Activated CD4-positive, alpha-beta T cell treated with anti-CD3 and anti-CD28 coated beads, Interleukin-2, Interleukin-4, amounts not matched to agents 100 ng/mL and 50 ng/mL, durations not matched to agents 16 hours and 8 hours (primary cell): ENCODE measurements around the gene SLC15A3.
A peak's percentile ranks its signal among the peaks of the same experiment; 100 is the strongest.
"Not testable (repeated sequence)": the region's sequence is repeated elsewhere in the genome, so short reads cannot be mapped to it uniquely, and the experiment has no call there.

Source experiments
- DNase-seq: peaks from one replicate; pipeline ENCODE4 v3.0.0-alpha.2; 2020; ENCODE audit warnings: low spot score

The SLC15A3 gene

DNA sequence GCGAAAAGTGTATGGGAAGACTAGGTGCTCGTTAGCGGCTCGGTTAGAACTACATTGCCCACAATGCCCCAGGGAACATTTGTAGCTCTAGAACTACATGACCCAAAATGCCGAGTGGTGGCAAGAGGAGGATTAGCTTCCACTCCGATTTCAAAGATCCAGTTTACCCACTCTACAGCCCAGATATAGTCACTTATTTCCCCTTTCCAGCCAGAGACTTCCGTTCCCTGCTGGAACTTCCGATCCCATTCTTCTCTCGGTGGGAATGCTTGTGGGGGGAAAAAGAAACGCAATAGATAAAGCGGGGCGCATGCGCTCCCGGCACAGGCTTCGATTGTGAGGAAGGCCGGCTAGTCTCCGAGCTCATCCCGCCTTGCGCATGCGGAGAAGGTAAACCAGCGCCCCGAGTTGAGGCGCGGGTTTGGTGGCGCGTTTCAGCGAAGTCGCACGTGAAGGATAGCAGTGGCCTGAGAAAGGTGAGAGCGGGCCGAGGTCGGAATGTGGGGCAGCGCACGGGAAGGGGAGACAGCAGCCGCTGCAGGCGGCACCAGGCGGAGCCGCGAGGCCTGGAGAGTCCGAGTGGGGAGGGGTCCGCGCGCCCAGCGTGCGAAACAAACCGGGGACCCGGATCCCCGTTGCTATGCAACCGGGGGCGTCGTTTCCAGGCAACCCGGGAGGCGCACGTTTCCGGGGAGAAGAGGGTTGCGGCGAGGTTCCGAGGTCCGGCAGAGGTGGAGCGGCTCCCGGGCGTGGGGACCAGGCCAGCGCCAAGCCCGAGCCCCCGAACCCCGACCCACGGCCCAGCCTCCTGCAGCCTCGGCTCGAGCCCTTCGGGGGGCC lies 38.0 kb downstream of the SLC15A3 start, which contains the start of gene TMEM109:
Gene TMEM109 (plus strand): TSS at position 366 of the 840 bp plus-strand sequence. CDS start 5,536 bp downstream, outside the sequence.
- DNase-seq, result peak; percentile 91

DNA sequence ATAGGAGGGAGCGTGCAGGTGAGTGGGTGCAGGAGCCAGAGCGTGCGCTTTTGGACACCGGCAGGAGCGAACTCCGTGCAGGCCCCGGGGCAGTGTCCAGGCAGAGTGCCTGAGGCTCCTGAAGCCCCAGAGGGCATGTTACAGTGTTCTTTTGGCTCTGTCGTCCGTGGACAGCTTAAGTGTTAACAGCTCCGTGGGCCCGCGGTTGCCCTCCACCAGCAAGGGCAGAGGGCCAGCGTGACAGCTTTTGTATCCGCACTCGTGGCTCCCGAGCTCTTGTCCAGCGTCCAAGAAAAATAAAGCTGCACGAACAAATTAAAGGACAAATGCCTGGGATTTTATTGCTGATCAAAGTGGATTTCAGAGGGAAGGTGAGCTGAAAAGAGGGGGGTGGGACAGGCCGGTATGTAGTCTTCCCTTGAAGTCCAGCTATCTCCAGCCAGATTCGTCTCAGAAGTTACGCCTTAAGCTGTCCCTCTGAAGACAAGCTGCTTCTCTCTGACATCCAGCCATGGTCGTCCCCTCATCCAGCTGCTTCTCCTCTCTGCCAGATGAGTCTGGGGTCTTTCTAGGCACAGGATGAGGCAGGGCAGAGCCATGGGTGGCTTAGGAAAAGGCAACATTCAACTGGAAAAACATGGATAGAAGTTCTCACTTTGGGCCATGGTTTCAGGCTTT lies 39.0 kb downstream of the SLC15A3 start:
- no peak for DNase-seq

DNA sequence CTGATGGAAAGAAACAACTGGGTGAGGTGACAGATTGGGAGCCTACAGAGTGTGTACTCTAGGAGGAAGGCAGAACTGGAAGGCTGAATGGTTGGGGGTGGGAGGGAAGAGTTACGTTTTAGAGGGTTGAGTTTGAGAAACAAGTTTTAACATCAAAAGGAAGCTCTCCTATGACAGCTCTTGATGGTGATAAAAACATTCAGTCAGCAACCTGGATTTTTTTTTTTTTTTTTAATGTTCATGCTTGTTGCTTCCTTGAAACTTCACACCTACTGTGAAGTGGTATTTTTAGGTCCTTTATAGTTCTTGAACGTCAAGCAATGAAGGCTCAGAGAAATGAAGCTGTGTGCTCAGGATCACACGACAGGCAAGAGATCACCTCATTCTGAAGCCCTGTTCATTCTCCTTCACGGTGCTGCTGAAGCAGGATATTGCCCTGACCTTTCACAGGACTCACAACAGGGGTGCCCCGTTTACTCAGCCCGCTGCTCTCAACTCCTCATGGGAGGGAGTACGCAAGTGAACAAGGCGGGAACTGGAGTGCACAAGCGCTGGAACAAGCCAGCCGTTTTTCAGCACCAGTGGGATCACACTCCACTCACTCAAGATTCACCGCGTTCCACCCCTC lies 39.6 kb downstream of the SLC15A3 start:
- no peak for DNase-seq

DNA sequence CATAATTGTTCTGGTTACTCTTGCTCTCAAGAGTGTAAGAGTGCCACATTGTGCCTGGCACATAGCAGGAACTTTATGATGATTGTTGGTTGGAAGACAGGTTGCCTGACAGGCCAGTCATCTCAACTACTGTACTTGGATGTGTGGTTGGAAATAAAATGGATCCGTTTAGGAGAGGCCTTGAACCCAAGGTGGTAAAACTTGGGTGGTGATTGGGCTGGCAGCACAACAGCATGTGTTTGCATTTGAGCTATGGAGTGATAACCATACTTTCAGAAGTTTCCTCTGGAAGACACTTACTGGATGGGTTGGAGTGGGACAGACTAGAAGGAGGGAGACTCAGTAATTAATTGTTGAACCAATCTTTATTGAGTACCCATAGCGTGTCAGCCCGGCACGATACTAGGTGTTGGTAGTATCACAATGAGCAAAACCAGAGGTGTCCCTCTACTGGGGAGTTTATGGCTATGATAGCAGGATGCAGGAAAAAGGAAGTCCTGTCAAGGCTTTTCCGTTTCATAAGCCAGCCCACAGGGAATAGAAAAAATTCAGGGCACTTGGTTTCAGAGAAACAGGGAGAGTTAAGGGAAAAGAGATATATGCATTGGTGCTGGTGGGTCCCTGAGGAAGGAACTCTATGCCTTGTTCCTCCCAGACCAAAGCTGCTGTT lies 41.1 kb downstream of the SLC15A3 start:
- DNase-seq, result no peak

DNA sequence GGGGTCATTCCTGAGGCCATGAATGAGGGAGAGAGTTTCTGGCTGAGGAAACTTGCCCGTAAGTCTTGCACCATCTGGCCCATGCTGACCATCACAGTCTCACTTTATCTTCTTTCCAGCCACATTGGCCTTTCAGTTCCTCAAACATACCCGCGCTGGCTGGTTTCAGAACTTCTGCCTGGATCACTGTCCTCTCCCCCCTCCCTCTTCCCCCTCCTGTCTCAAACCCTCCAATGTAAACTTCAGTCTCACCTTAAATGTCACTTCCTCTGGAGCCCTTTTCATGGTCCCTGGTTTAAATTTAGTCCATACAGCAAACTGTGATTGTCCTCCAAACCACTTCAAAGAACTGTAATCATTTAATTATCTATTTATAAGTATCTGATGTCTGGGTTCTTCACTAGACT lies 41.7 kb downstream of the SLC15A3 start:
- DNase-seq, result no peak

DNA sequence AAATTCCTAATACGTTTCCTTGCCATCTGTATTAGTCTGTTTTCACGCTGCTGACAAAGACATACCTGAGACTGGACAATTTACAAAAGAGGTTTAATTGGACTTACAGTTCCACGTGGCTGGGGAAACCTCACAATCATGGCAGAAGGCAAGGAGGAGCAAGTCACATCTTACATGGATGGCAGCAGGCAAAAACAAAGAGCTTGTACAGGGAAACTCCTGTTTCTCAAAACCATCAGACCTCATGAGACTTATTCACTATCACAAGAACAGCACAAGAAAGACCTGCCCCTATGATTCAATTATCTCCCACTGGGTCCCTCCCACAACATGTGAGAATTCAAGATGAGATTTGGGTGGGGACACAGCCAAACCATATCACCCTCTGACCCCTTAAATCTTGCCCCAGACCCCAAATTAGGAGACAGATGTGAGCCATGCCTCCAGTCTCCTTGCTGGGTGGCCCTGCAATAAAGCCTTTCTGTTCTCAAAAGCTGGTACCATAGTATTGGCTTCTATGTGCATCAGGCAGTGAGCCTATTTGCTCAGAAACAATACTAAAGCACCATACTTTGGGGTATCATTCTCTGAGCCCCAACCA lies 42.2 kb downstream of the SLC15A3 start:
- DNase-seq, result not testable (repeated sequence)

DNA sequence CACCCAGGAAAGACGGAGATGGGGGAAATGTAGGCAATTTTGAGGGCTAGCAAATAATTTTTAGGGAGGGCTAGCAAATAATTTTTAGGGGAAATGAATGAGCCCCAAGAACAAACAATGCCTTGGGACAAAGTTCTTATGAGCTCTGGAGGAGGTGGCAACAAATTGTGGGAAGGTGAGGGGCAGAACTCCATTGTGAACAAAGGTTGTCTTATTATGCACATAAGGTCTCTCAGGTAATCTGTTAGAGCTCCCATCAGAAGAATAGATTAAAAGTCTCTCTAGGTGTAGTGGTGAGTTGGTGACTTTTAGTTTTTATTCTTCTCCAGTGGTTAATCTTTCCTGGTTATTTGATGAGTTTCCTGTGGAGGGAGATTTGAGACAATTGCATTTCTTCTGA lies 43.2 kb downstream of the SLC15A3 start:
- no peak for DNase-seq

DNA sequence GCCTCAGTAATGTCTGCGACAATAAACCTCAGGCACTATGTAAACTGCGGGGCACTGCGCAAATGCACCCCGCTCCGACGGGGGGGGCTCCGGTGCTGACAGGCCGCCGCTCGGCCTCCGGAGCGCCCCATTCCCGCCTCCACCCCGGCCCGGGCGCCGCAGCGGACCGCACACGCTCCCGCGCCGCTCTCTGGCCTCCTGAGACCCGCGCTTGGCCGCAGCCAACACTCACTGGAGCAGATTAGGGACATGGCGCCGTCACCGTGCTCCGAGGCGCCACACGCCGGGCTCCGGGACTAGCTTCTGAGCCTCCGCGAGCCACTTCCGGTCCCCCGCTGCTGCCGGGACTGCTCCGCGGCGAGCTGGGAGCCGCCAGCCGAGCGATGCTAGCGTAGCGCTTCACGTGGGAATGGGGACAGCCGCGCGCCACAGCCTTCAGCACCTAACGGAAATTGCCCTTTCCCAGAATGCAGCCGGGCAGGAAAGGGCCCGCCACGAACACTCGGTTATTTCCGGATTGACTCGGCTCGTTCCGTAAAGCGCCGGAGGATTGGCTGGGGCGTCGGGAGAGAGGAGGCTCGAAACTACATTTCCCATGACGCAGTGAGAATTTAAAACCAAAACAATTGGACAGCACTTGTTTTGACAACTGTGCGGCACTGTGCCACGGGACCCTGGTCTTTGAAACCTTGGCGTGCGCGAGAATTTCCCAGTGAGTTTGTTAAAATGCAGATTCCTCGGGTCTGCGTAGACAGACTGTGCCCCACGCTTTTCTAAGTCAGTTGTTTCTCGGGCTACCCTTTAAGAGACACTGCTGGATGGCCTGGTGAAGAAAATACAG lies 45.6 kb downstream of the SLC15A3 start, which contains the start of gene PRPF19:
Gene PRPF19 (minus strand): TSS at position 454 of the 841 bp plus-strand sequence. CDS start 203 bp downstream, at position 251.
- peak; percentile 100 for DNase-seq

DNA sequence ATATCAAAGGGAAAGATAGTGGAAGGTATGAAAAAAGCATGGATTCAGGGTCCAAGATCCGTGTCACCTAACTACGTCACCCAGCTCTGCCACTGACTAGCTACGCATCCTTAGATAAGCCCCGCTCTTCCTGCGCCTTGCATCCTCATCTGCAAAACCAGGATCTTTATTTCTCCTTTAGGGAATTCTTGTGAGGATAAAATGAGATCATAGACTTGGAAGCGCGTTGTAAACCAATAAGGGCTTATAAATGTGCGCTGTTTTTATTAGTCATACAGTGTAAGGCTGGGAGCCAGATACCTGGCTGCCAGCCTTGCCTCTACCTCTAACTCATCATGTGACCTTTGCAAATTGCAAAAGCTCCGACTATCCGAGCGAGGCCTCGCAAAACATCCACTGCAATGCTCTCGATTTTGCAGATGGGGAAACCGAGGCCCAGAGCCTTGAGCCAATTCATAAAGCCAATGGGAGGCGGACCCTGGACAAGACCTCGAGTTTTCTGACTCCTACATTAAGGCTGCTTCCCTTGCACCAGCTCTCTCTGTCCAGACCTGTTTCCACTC lies 46.3 kb downstream of the SLC15A3 start:
- no peak for DNase-seq

DNA sequence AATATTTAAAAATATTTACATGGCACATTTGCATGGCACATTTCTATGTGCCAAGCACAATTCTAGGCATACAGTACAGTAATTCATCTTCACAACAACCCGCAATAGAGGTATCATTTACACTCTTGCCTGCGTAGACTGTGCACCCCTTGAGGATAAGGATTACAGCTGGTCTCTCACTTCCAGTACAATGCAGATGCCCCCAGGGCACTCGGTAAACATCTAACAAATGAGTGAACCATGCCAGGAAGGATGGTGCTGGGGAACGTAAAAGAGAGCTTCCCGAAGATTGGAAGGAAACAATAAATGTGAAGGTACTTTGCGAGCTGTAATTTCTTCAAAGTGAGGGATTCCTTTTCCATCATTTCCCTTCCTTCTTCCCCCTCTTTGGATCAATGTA lies 46.9 kb downstream of the SLC15A3 start:
- no peak for DNase-seq

DNA sequence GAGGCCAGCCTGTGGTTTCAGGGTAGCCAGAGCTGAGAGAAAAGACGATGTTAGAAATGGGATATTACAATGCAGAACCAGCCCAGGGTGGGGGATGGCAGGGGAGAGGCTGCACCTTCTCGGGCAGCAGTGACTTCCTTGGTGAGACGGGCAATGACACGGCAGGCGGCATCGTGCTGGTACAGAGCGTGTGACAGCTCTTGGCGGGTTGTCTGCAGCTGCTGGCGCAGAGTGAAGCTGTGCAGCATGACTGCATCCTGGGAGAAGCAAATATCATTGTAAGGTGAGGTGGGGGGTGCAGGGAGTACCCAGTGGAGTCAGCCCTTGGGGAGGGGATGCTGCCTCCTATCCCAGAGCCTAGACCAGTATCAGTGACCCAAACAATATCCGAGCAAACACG lies 49.4 kb downstream of the SLC15A3 start:
- no peak for DNase-seq

DNA sequence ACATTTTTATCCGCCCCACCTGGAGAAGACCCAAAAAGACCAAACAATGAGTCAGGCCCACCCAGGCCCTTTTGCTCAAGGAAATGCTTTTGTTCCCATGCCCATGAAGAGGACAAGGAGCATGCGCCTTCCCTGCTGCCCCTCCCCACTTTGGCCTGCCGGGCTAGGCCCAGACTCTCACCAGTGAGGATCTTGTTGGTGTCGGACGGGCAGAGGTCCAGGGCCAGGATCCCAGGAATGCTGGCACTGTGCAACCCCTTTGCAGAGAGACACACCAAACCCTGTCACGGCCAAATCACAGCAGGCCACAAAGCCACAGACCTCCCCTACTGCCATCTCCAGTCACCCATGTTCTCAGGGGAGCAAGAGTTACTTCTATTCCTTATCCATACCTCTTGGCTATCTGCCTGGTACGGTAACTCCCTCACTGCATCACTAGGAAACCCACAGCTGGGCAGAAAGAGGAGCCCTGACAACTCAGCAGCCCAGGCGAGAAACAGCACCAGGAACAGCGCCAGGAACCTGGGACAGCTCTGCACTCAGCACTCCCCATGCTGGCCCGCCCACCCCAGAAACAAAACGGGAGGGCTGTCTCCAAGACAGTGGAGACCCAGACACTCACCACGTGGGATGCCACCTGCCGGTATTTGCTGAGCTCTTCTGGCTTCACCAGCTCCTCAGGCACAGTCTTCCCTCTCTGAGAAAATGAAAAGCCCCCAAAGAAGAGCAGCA lies 51.1 kb downstream of the SLC15A3 start:
- no peak for DNase-seq

DNA sequence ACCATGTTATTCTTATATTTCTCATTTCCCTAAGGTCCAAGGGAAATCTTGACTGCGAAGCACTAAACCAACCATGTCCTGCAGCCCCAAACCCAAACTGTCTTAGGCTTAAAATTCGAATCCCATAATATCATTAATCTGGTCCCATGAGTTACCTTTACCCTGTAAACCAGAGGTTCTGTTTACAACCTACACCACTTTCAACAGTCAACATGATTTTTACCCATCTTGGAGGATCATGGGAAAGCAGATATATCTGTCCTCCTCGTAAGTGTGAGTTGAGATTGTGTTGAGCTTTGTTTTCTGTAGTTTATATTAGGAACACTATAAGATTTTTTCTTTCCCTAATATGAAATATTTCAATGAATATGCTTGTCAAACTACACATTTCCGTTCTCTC lies 52.0 kb downstream of the SLC15A3 start:
- DNase-seq, result no peak

DNA sequence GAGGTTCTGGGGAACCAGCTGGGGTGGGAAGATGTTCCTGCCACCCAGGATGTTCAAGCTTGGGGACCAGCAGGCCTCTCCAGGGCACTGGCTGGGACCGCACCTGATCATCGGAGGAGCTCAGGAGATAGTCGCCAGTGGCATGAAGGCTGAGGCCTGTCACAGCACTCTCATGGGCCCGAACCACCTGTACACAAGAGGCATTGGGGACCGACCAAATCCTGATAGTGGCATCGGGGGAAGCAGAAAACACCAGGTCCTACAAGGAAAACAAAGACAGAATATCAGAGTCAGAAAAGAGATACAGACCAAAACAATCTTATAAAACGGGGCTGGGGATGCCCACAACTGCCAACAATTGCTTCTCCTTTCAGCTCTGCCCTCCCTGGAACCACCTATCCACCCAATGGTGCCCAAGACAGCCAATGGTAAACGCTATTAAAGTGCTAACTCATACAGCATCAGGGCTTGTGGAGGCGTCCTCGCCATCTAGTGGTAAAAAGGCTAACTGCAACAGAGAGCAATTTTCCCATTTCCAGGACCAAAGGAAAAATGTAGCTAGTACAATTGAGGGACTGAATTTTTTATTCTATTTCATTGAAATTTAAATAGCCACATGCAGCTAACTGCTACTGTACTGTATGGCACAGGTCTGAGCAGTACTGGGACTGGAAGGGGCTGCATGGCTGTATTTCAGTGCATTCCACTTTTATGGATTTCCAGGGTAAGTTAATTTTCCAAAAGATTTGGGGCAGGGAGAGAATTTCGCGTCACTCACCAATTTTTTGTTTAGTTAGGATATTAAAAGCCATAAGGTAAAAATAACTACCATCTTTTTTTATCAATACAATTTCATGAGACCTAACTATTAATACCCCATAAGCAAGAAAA lies 52.7 kb downstream of the SLC15A3 start:
- peak; percentile 62 for DNase-seq

DNA sequence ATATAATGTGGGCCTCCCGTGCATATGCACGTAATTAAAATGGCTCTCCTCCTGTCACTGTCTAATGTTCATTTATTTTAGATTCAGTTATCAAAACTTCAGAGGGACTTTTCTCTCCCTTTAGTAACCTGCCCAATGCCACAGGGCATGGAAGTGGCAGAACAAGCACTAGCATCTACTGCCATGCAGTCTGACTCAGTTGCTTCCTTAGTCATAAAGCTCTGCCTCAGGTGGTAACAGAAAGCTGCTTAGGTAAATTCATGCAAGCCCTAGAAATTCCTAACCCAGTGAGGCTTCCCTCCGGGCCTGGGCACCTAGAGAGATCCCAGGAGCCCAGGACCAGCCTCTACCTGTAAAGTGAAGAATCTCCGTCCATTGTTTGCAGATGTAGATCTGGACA lies 54.5 kb downstream of the SLC15A3 start:
- DNase-seq, result no peak

DNA sequence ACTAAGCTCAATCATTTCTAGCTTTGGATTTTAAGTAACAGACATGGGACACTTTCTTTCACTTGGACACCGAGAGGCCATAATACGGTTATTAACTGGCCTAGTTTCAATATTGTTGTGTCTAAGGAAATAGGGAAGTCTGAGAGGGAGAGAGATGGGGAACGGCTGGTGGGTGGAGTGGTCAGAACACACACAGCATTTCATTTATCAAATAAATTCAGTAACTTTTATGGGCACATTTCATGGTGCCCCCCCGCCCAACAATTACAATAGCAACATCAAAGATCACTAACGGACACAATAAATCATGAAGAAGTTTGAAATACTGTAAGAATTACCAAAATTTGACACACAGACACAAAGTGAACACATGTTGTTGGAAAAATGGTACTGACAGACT lies 56.3 kb downstream of the SLC15A3 start:
- DNase-seq, result no peak

DNA sequence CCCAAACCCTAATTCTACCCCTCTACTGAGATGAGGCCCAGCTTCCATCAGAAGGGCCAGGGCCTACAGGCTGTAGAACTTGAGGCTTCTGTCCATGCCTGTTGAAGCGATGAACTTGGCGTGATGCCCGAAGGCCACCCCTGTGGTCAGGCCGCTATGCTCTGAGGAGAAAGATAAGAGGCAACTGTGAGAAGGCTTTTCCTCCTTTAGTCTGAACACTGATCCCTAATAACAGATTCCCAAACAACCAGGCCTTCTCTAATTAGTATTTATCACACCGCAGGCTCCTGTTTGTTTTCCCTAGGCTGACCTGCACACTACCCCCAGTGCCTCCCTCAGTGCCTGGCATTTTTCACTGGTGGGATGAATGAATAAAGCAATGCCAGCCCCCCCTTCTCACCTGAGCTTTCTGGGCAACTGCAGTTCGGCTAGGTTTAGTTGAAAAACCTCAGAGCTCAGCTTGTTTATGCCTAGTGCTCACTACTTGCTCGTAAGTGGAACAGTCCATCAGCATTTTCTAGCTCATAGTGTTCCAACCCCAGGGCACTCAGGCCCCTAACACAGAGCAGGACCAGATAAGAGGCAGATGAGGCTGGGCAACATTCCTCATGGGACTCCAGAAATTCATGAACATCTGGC lies 60.8 kb downstream of the SLC15A3 start:
- no peak for DNase-seq

DNA sequence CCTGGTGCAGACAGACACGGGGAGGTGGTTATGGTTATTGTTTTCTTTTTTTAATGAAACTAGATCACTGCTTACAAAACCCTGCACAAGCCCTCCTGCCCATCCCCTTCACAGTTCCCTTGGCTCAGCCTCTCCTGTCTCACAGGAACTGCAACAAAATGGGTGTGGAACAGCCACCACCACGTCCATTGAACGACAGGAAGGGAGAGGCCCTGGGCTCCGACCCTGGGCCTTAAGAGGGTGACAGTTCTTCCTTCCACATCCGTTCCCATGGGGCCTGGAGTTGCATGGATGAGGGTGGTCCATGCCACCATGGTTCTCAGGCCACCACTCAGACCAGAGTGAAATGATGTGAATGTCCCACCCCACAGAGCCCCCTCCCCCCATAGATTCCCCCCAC lies 61.3 kb downstream of the SLC15A3 start:
- DNase-seq, result no peak
